ENCODE results near the gene CRTC2.

GRCh38 chr1:153995202-153995601 is 36.8 kb upstream of the CRTC2 start:
- TF ChIP-seq CTCF (IDR thresholded peaks at IDR 0.05): no peak
- TF ChIP-seq POLR2A (IDR thresholded peaks at IDR 0.05): no peak

Data from adrenal gland (tissue), 5 donors.